Activated CD4-positive, alpha-beta T cell treated with anti-CD3 and anti-CD28 coated beads for 36 hours (primary cell): ENCODE data around the gene HIVEP3. TPM values are rescaled to one million over a fixed set of nuclear protein-coding genes. Genes with fewer than 3 reads are reported as not detected.

Source experiments
- ATAC-seq: fragments of 200-7000 bp; cut with Tn5 transposase; one replicate; pipeline ENCODE4 v1.10.0; 2021; ENCODE audit warnings: mild to moderate bottlenecking, moderate library complexity
- CTCF ChIA-PET: fragments of 350-600 bp; sonication (Branson Sonifier 250); formaldehyde crosslinking; loops from one replicate; lab custom pipeline; 2021; ENCODE audit warnings: antibody characterized with exemption; lab: Charles Lee
- POLR2A ChIA-PET: fragments of 350-600 bp; sonication (Branson Sonifier 250); formaldehyde crosslinking; loops from one replicate; lab custom pipeline; 2021; ENCODE audit warnings: antibody characterized with exemption, inconsistent platforms; lab: Charles Lee
- DNase-seq: peaks from one replicate; pipeline ENCODE4 v3.0.0-alpha.2; 2020
- H3K27ac Mint-ChIP-seq: one replicate; pipeline ENCODE4 v1.8.0; 2021; ENCODE audit warnings: mixed read lengths
- H3K27me3 Mint-ChIP-seq: one replicate; pipeline ENCODE4 v1.8.0; 2021; ENCODE audit warnings: mixed read lengths
- H3K36me3 Mint-ChIP-seq: one replicate; pipeline ENCODE4 v1.8.0; 2021; ENCODE audit warnings: low read depth, mixed read lengths
- H3K4me1 Mint-ChIP-seq: one replicate; pipeline ENCODE4 v1.8.0; 2021; ENCODE audit warnings: mixed read lengths
- H3K4me3 Mint-ChIP-seq: one replicate; pipeline ENCODE4 v1.8.0; 2021; ENCODE audit warnings: mild to moderate bottlenecking, moderate library complexity, mixed read lengths
- H3K9me3 Mint-ChIP-seq: one replicate; pipeline ENCODE4 v1.8.0; 2021; ENCODE audit warnings: low read depth, mixed read lengths
- intact Hi-C, 2 experiments: fragments of 100-400 bp; cut with DNase I in 1 of 2; cut with micrococcal nuclease in 1 of 2; formaldehyde crosslinking; loops; one replicate each; pipeline versions ENCODE4 v1.14.2 to v1.15.1; 2022 to 2024; cut with DNase I, micrococcal nuclease
- total RNA-seq, 2 experiments: library from RNA; stranded (reverse); gene quantifications; one replicate each; pipeline ENCODE4 v1.2.3, GENCODE V29; 2021

Gene HIVEP3
- total RNA-seq, 2 experiments from 2014 or later = 29.4 to 39.6 TPM

DNA sequence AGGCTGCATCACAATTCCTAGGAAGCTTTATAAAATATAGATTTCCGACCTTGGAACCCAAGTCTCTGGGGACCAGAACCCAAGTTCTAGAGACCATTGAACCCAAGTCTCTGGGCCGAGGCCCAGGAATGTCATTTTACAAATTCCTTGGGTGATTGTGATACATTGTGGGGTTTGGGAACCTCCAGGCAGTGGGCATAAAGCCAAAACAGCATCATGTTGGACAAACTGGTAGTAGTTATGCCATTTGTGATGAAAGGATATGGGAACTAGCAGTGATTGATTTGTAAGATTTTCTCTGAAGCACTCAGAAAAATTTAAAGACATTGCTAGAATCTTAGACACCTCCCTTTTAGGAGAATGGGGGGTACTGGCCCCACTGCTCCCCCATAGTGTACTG lies 160.2 kb downstream of the HIVEP3 start:
- no peak for ATAC-seq
- H3K36me3 Mint-ChIP-seq = no peaks in the 10 kb centered on the region
- no peak overlapping the region for H3K4me3 Mint-ChIP-seq
- no peaks in the 10 kb centered on the region for H3K27me3 Mint-ChIP-seq
- POLR2A ChIA-PET = no interaction called here
- no peak for DNase-seq
- intact Hi-C loops = loop anchor here in 1 of 2 experiments (10.0 kb wide), 1 partner anchor 184 kb away; no protein-coding TSS in a partner anchor
- H3K27ac Mint-ChIP-seq = no peak overlapping the region
- H3K4me1 Mint-ChIP-seq = peaks cover 28% of the 10 kb centered on the region
- peaks cover 7% of the 10 kb centered on the region for H3K9me3 Mint-ChIP-seq
- CTCF ChIA-PET = interaction anchor here (0.6 kb wide), 1 partner anchor 294 kb away, joined by 3 read pairs; no protein-coding TSS in a partner anchor

DNA sequence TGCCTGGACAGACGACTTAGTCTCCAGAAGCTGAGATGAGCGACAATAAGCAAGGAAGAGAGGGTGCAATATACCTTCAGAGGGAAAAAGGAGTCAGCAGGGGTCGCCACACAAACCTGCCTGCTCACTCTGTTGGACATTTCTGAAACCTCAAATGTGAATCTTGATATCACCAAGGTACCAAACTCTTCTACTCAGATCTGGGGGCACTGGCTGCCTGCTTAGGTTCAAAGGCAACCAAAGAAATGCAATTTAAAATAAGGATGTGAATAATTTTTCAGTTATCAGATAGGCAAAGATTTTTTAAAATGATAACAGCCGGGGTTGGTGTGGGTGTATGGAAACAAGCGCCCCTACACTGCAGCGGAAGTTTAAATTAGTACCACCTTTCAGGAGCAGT lies 164.2 kb downstream of the HIVEP3 start:
- CTCF ChIA-PET = interaction anchor here (0.6 to 2.1 kb wide), 6 partner anchors 12 to 142 kb away, joined by 3 to 5 read pairs (median 3); no protein-coding TSS in a partner anchor
- Mint-ChIP-seq H3K27me3 (no peaks in the 10 kb centered on the region), H3K4me1 (peaks cover 66% of the 10 kb centered on the region), H3K27ac (peak overlapping the region; percentile 90), H3K4me3 (peak overlapping the region; percentile 16), H3K9me3 (no peaks in the 10 kb centered on the region), H3K36me3 (no peaks in the 10 kb centered on the region)
- ATAC-seq = peak; percentile 24
- POLR2A ChIA-PET = no interaction called here
- DNase-seq = peak; percentile 64
- intact Hi-C loops = loop anchor here (1.0 to 10.0 kb wide), 5 partner anchors 16 to 182 kb away; no protein-coding TSS in a partner anchor

GRCh38 chr1:41752514-41753170 lies 166.1 kb downstream of the HIVEP3 start:
- Mint-ChIP-seq H3K27ac (peak overlapping the region; percentile 90), H3K36me3 (no peaks in the 10 kb centered on the region), H3K27me3 (no peaks in the 10 kb centered on the region), H3K4me1 (peaks cover 73% of the 10 kb centered on the region), H3K9me3 (no peaks in the 10 kb centered on the region), H3K4me3 (no peak overlapping the region)
- ChIA-PET CTCF (interaction anchor here (1.8 kb wide), 1 partner anchor 14 kb away, joined by 8 read pairs; no protein-coding TSS in a partner anchor), POLR2A (no interaction called here)
- peak; percentile 14 for ATAC-seq
- DNase-seq = no peak
- intact Hi-C loops = loop anchor here (5.0 to 10.0 kb wide), 3 partner anchors 40 to 180 kb away; no protein-coding TSS in a partner anchor

- no peaks in the 10 kb centered on the region for H3K9me3 Mint-ChIP-seq
- ChIA-PET CTCF (interaction anchor here (1.8 kb wide), 1 partner anchor 14 kb away, joined by 8 read pairs; no protein-coding TSS in a partner anchor), POLR2A (interaction anchor here (0.6 to 1.1 kb wide), 2 partner anchors 9 to 122 kb away, joined by 3 to 6 read pairs; no protein-coding TSS in a partner anchor)
- peak; percentile 30 for DNase-seq
- no peaks in the 10 kb centered on the region for H3K27me3 Mint-ChIP-seq
- no peaks in the 10 kb centered on the region for H3K36me3 Mint-ChIP-seq
- peaks cover 73% of the 10 kb centered on the region for H3K4me1 Mint-ChIP-seq
- H3K4me3 Mint-ChIP-seq = no peak overlapping the region
- H3K27ac Mint-ChIP-seq = peak overlapping the region; percentile 90
- intact Hi-C loops = loop anchor here (1.0 to 10.0 kb wide), 12 partner anchors 9 to 283 kb away; no protein-coding TSS in a partner anchor
- ATAC-seq = peak; percentile 17
These were observed 166.8 kb downstream of the HIVEP3 start for GRCh38 chr1:41751804-41752513.

GRCh38 chr1:41749991-41750745 lies 168.6 kb downstream of the HIVEP3 start:
- DNase-seq = no peak
- POLR2A ChIA-PET = no interaction called here
- intact Hi-C loops = loop anchor here (2.0 to 10.0 kb wide), 5 partner anchors 42 to 285 kb away; no protein-coding TSS in a partner anchor

DNA sequence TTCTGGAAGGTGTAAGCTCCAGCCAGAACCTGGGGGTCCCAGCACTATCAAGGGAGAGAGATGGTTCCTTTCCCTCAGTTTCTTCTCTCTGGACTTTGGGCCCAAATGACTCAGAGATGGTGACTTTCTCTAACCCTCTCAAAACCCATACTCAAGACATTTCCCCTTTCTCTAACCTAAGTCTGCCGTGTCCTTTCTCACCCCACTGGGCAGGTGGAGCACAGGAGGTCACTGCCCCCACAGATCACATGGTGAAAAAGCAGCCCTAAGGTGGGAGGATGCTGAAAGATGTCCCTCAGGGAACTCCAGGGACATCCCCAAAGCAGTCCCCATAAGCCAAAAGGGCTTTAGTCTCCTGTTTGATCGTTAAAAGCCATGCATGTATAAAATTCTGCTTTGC lies 173.7 kb downstream of the HIVEP3 start:
- Mint-ChIP-seq H3K4me3 (no peak overlapping the region), H3K9me3 (no peaks in the 10 kb centered on the region), H3K27ac (peak overlapping the region; percentile 80), H3K27me3 (no peaks in the 10 kb centered on the region), H3K4me1 (peaks cover 78% of the 10 kb centered on the region), H3K36me3 (peaks cover 4% of the 10 kb centered on the region)
- intact Hi-C loops = no loop called here
- POLR2A ChIA-PET = no interaction called here
- no peak for DNase-seq
- no peak for ATAC-seq
- CTCF ChIA-PET = no interaction called here

More at GRCh38 chr1:41749991-41750745, 168.6 kb downstream of the HIVEP3 start:
- Mint-ChIP-seq H3K36me3 (no peaks in the 10 kb centered on the region), H3K9me3 (no peaks in the 10 kb centered on the region), H3K4me3 (no peak overlapping the region), H3K27ac (peak overlapping the region; percentile 28), H3K27me3 (no peaks in the 10 kb centered on the region), H3K4me1 (peaks cover 76% of the 10 kb centered on the region)
- CTCF ChIA-PET = interaction anchor here (0.7 to 0.9 kb wide), 3 partner anchors 10 to 268 kb away, joined by 3 to 5 read pairs (median 3); no protein-coding TSS in a partner anchor
- ATAC-seq = no peak

GRCh38 chr1:41743366-41743765 lies 175.4 kb downstream of the HIVEP3 start:
- H3K9me3 Mint-ChIP-seq = no peaks in the 10 kb centered on the region
- H3K27ac Mint-ChIP-seq = peak overlapping the region; percentile 91
- H3K27me3 Mint-ChIP-seq = no peaks in the 10 kb centered on the region
- DNase-seq (peak; percentile 38), ATAC-seq (peak; percentile 7)
- POLR2A ChIA-PET = interaction anchor here (0.6 to 2.1 kb wide), 2 partner anchors 8 to 104 kb away, joined by 5 to 6 read pairs; no protein-coding TSS in a partner anchor
- peaks cover 80% of the 10 kb centered on the region for H3K4me1 Mint-ChIP-seq
- H3K4me3 Mint-ChIP-seq = peak overlapping the region; percentile 6
- intact Hi-C loops = loop anchor here in 1 of 2 experiments (1.0 kb wide), 1 partner anchor 8 kb away; no protein-coding TSS in a partner anchor
- H3K36me3 Mint-ChIP-seq = peaks cover 4% of the 10 kb centered on the region
- CTCF ChIA-PET = interaction anchor here (1.1 kb wide), 2 partner anchors 47 to 70 kb away, joined by 3 read pairs; no protein-coding TSS in a partner anchor

DNA sequence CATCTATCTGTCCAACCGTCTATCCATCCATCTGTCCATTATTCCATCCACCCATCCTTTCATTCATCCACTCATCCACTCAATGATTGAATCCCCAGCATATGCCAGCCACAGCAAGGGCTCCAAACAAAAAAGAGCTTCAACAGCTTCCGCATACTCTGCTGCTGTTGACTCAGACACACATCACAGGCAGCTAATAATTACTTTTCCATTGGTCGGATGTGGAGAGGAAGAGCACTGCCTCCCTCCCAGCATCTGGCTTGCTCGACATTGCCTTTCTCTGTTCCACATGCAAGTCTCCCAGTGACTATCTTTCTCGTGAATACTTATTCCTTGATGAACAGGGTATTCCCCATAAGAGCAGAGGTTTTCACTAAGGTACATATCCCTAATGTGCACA lies 176.5 kb downstream of the HIVEP3 start:
- Mint-ChIP-seq H3K36me3 (peaks cover 4% of the 10 kb centered on the region), H3K4me3 (peak overlapping the region; percentile 21), H3K4me1 (peaks cover 92% of the 10 kb centered on the region), H3K27ac (peak overlapping the region; percentile 91), H3K27me3 (no peaks in the 10 kb centered on the region), H3K9me3 (no peaks in the 10 kb centered on the region)
- intact Hi-C loops = no loop called here
- ATAC-seq (no peak), DNase-seq (no peak)
- ChIA-PET POLR2A (interaction anchor here (2.1 kb wide), 1 partner anchor 103 kb away, joined by 5 read pairs; no protein-coding TSS in a partner anchor), CTCF (interaction anchor here (0.6 to 1.1 kb wide), 4 partner anchors 12 to 69 kb away, joined by 3 read pairs; no protein-coding TSS in a partner anchor)

DNA sequence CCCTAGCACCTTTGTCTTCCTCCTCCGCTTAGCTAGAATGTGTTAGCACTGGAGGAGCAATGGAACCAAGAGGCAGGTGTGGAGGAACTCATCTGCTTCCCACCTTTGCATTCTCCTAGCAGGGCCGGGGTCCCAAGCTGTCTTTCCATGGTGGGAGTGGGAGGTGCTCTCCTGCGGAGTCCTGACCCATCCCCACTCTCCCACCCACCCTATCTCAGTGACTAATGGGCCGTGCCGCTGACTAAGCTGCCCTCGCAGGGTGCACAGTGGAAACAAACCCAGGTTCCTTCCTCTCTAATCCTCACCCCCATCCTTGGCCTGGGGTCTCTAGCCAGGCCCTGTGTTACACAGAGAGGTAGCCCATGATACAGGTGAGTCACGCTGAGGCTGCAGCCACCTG lies 177.5 kb downstream of the HIVEP3 start:
- no peaks in the 10 kb centered on the region for H3K9me3 Mint-ChIP-seq
- CTCF ChIA-PET = interaction anchor here (1.2 to 1.5 kb wide), 2 partner anchors 14 to 150 kb away, joined by 4 to 5 read pairs; no protein-coding TSS in a partner anchor

GRCh38 chr1:41740630-41741239 lies 178.0 kb downstream of the HIVEP3 start:
- H3K27me3 Mint-ChIP-seq = no peaks in the 10 kb centered on the region
- CTCF ChIA-PET = interaction anchor here (0.6 to 1.5 kb wide), 3 partner anchors 13 to 1471 kb away, joined by 3 to 5 read pairs (median 4); no protein-coding TSS in a partner anchor
- H3K9me3 Mint-ChIP-seq = no peaks in the 10 kb centered on the region
- H3K4me1 Mint-ChIP-seq = peaks cover 92% of the 10 kb centered on the region
- intact Hi-C loops = loop anchor here in 1 of 2 experiments (1.0 kb wide), 2 partner anchors 11 to 43 kb away; no protein-coding TSS in a partner anchor
- POLR2A ChIA-PET = interaction anchor here (0.7 to 0.8 kb wide), 2 partner anchors 46 to 101 kb away, joined by 3 read pairs; no protein-coding TSS in a partner anchor
- H3K4me3 Mint-ChIP-seq = no peak overlapping the region
- H3K36me3 Mint-ChIP-seq = peaks cover 4% of the 10 kb centered on the region
- DNase-seq (peak; percentile 64), ATAC-seq (peak; percentile 47)
- H3K27ac Mint-ChIP-seq = peak overlapping the region; percentile 91

More for the DNA sequence above, 177.5 kb downstream of the HIVEP3 start:
- Mint-ChIP-seq H3K4me1 (peaks cover 93% of the 10 kb centered on the region), H3K4me3 (no peak overlapping the region), H3K27me3 (no peaks in the 10 kb centered on the region), H3K36me3 (peaks cover 4% of the 10 kb centered on the region), H3K27ac (peak overlapping the region; percentile 91)
- POLR2A ChIA-PET = interaction anchor here (0.7 to 0.8 kb wide), 2 partner anchors 46 to 101 kb away, joined by 3 read pairs; no protein-coding TSS in a partner anchor
- ATAC-seq = peak; percentile 39
- peak; percentile 79 for DNase-seq
- intact Hi-C loops = loop anchor here in 1 of 2 experiments (1.0 kb wide), 2 partner anchors 10 to 42 kb away; no protein-coding TSS in a partner anchor
